ENCODE measurements around the gene NPAS3. TPM values are rescaled to one million over a fixed set of nuclear protein-coding genes. Genes with fewer than 3 reads are reported as not detected.

Gene NPAS3
- total RNA-seq, 1 experiment from 2014 or later: 0.36 TPM

DNA sequence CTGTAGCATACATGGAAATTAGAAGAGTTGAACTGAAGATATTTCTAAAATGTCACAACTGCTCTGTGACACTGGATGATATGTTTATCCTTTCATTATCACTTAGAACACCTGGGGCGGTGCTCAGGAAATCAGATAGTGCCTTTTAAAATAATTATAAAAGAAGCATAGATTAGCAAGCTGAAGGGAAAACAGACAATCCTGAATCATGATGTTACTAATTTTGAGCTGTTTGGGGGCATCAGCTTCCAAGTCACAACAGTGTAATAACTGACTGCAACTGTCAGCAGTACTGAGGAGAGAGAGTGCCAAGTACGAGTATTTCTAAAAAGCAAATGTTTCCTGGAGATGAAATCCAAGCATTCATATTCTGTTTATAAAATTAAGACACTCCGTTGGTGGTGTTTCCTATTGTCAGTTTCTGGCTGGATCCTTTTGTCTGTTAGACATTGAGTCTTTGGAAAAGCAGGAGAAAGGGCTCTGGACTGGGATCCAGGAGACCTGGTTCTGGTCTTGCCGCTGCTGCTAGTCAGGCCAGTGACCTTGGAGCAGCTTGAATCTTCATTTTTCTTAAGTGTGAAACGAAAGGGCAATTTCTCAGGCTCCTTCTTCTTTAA lies 632.1 kb downstream of the NPAS3 start:
- Histone ChIP-seq H3K27ac (ENCODE audit: low read length) (no peak overlapping the region), H3K79me2 (ENCODE audit: low read length) (no peaks in the 10 kb centered on the region), H3F3A (ENCODE audit: low read length, unreplicated experiment) (no peaks in the 10 kb centered on the region), H3K9me2 (replicated peaks; ENCODE audit: low read length) (no peaks in the 10 kb centered on the region; the same call in 1 of the 2 replicates), H3K4me2 (ENCODE audit: low read length) (no peak overlapping the region), H3K9me3 (ENCODE audit: low read length) (no peaks in the 10 kb centered on the region), H3K9ac (ENCODE audit: low read length) (no peak overlapping the region), H3K4me3 (ENCODE audit: low read length) (no peak overlapping the region), H2AFZ (ENCODE audit: low read length) (no peak overlapping the region), H4K20me1 (ENCODE audit: low read length) (no peaks in the 10 kb centered on the region), H3K36me3 (ENCODE audit: low read depth, low read length) (no peaks in the 10 kb centered on the region), H3K4me1 (ENCODE audit: insufficient read depth, low read length) (peaks cover 43% of the 10 kb centered on the region), H3K27me3 (ENCODE audit: low read length) (no peaks in the 10 kb centered on the region)
- no peak for DNase-seq
- TF ChIP-seq CTCF (conservative IDR thresholded peaks at IDR 0.05; ENCODE audit: low read depth, low read length) (no peak), EZH2 (IDR thresholded peaks at IDR 0.05; ENCODE audit: low read length, unreplicated experiment) (no peak), EZH2phosphoT487 (IDR thresholded peaks at IDR 0.05; ENCODE audit: borderline replicate concordance, low read length) (no peak)
- BruUV-seq (replicated peaks): no TSS peak
- intact Hi-C loops (cut with micrococcal nuclease): no loop called here
- ChIA-PET POLR2A (ENCODE audit: unreplicated experiment) (no interaction called here), CTCF (no interaction called here)
- no peak for ATAC-seq

GRCh38 chr14:33573301-33573880 lies 634.7 kb downstream of the NPAS3 start:
- Histone ChIP-seq H2AFZ (ENCODE audit: low read length) (no peak overlapping the region), H3K9me2 (replicated peaks; ENCODE audit: low read length) (no peaks in the 10 kb centered on the region; the same call in 1 of the 2 replicates), H3K9me3 (ENCODE audit: low read length) (no peaks in the 10 kb centered on the region), H3K9ac (ENCODE audit: low read length) (no peak overlapping the region), H3K79me2 (ENCODE audit: low read length) (no peaks in the 10 kb centered on the region), H3K4me1 (ENCODE audit: insufficient read depth, low read length) (peaks cover 30% of the 10 kb centered on the region), H3K27ac (ENCODE audit: low read length) (no peak overlapping the region), H3K4me3 (ENCODE audit: low read length) (no peak overlapping the region), H3K4me2 (ENCODE audit: low read length) (no peak overlapping the region), H3K27me3 (ENCODE audit: low read length) (no peaks in the 10 kb centered on the region), H4K20me1 (ENCODE audit: low read length) (no peaks in the 10 kb centered on the region), H3F3A (ENCODE audit: low read length, unreplicated experiment) (no peaks in the 10 kb centered on the region), H3K36me3 (ENCODE audit: low read depth, low read length) (no peaks in the 10 kb centered on the region)
- CTCF ChIA-PET: no interaction called here
- intact Hi-C loops (cut with micrococcal nuclease): no loop called here
- POLR2A ChIA-PET (ENCODE audit: unreplicated experiment): interaction anchor here (0.6 kb wide), 1 partner anchor 38 kb away, joined by 3 read pairs; no protein-coding TSS in a partner anchor
- TF ChIP-seq EZH2 (IDR thresholded peaks at IDR 0.05; ENCODE audit: low read length, unreplicated experiment) (no peak), EZH2phosphoT487 (IDR thresholded peaks at IDR 0.05; ENCODE audit: borderline replicate concordance, low read length) (no peak), CTCF (conservative IDR thresholded peaks at IDR 0.05; ENCODE audit: low read depth, low read length) (no peak)
- BruUV-seq (replicated peaks): no TSS peak
- no peak for ATAC-seq
- DNase-seq: no peak

GRCh38 chr14:33576014-33576413 lies 637.3 kb downstream of the NPAS3 start:
- no peaks in the 10 kb centered on the region for H4K20me1 ChIP-seq (ENCODE audit: low read length)
- no peak overlapping the region for H2AFZ ChIP-seq (ENCODE audit: low read length)
- ATAC-seq: no peak
- ChIA-PET POLR2A (ENCODE audit: unreplicated experiment) (no interaction called here), CTCF (no interaction called here)
- TF ChIP-seq EZH2phosphoT487 (IDR thresholded peaks at IDR 0.05; ENCODE audit: borderline replicate concordance, low read length) (no peak), CTCF (conservative IDR thresholded peaks at IDR 0.05; ENCODE audit: low read depth, low read length) (no peak), EZH2 (IDR thresholded peaks at IDR 0.05; ENCODE audit: low read length, unreplicated experiment) (no peak)
- no peak overlapping the region for H3K9ac ChIP-seq (ENCODE audit: low read length)
- H3K4me1 ChIP-seq (ENCODE audit: insufficient read depth, low read length): peaks cover 13% of the 10 kb centered on the region
- no peak overlapping the region for H3K27ac ChIP-seq (ENCODE audit: low read length)
- H3K9me3 ChIP-seq (ENCODE audit: low read length): no peaks in the 10 kb centered on the region
- H3K79me2 ChIP-seq (ENCODE audit: low read length): no peaks in the 10 kb centered on the region
- H3K36me3 ChIP-seq (ENCODE audit: low read depth, low read length): no peaks in the 10 kb centered on the region
- H3K9me2 ChIP-seq (replicated peaks; ENCODE audit: low read length): no peaks in the 10 kb centered on the region; the same call in 1 of the 2 replicates
- no TSS peak for BruUV-seq (replicated peaks)
- H3F3A ChIP-seq (ENCODE audit: low read length, unreplicated experiment): no peaks in the 10 kb centered on the region
- H3K4me3 ChIP-seq (ENCODE audit: low read length): no peak overlapping the region
- no peaks in the 10 kb centered on the region for H3K27me3 ChIP-seq (ENCODE audit: low read length)
- no peak overlapping the region for H3K4me2 ChIP-seq (ENCODE audit: low read length)
- no peak for DNase-seq
- intact Hi-C loops (cut with micrococcal nuclease): no loop called here

Data from PC-3 (cell line).